DOHH2 (cell line): ENCODE results near the gene SNCAIP.

Source experiments
- EZH2phosphoT487 ChIP-seq: fragments of 200-600 bp; sonication (generic); IDR thresholded peaks from 2 replicates; pipeline ENCODE4 v1.6.1; 2017; ENCODE audit warnings: borderline replicate concordance, mild to moderate bottlenecking, antibody characterized with exemption, low read length, moderate library complexity, mixed read lengths
- TF ChIP-seq, protein P1 (sequence below): fragments of 200-600 bp; sonication (generic); IDR thresholded peaks from one replicate; pipeline ENCODE4 v1.5.1; 2014; ENCODE audit warnings: antibody characterized with exemption, mild to moderate bottlenecking, low read depth, low read length; ENCODE audit not compliant: poor library complexity, severe bottlenecking

DNA sequence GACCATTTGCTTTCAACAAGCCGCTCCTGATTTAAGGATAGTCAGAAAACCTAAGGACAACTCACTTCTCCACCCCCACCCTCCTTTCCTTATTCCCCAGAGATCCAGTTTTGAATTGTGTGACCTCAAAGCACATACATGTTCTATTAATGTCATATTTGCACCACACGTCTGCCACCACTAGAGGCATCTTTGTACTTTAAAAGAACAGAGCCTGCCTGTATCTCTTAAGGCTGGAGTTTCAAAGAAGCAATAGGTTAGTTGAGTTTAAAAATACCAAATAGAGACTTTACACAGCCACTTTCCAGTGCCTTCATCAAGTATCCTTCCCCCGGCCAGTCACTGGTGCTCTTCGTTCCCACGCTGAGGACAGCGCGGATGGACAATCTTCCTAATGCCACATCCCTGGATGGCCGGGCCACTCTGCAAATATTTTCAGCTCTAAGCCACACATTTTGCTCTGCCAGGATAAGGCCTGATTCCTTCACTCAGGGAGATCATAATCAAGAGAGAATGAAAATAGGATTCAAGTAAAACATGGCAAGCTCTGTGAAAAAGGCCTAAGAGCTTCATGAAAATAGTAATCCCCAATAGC is 146.3 kb downstream of the SNCAIP start:
- TF ChIP-seq, protein P1, sequence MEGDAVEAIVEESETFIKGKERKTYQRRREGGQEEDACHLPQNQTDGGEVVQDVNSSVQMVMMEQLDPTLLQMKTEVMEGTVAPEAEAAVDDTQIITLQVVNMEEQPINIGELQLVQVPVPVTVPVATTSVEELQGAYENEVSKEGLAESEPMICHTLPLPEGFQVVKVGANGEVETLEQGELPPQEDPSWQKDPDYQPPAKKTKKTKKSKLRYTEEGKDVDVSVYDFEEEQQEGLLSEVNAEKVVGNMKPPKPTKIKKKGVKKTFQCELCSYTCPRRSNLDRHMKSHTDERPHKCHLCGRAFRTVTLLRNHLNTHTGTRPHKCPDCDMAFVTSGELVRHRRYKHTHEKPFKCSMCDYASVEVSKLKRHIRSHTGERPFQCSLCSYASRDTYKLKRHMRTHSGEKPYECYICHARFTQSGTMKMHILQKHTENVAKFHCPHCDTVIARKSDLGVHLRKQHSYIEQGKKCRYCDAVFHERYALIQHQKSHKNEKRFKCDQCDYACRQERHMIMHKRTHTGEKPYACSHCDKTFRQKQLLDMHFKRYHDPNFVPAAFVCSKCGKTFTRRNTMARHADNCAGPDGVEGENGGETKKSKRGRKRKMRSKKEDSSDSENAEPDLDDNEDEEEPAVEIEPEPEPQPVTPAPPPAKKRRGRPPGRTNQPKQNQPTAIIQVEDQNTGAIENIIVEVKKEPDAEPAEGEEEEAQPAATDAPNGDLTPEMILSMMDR, result peak; percentile 75
- TF ChIP-seq EZH2phosphoT487, result no peak
